Activated T-helper 2 cell treated with anti-CD3 and anti-CD28 coated beads, Interferon-gamma antibody, Interleukin-2, Interleukin-4, amounts not matched to agents 10 μg/mL and 5 μg/mL and 100 μg/mL, durations not matched to agents 14 hours and 24 hours and 36 hours (primary cell): ENCODE results near the gene OR51B2. TPM values are rescaled to one million over a fixed set of nuclear protein-coding genes. Genes with fewer than 3 reads are reported as not detected.
"Not testable (repeated sequence)": the region's sequence is repeated elsewhere in the genome, so short reads cannot be mapped to it uniquely, and the experiment has no call there.

Experiments
- DNase-seq: peaks from one replicate; pipeline ENCODE4 v3.0.0; 2021; ENCODE audit warnings: low spot score
- H3K27ac Mint-ChIP-seq: one replicate; pipeline ENCODE4 v1.8.0; 2021; ENCODE audit warnings: mixed read lengths
- H3K27me3 Mint-ChIP-seq: one replicate; pipeline ENCODE4 v1.8.0; 2021; ENCODE audit warnings: low read depth, mixed read lengths
- H3K36me3 Mint-ChIP-seq: one replicate; pipeline ENCODE4 v1.8.0; 2021; ENCODE audit warnings: low read depth, mixed read lengths
- H3K4me1 Mint-ChIP-seq: one replicate; pipeline ENCODE4 v1.8.0; 2021; ENCODE audit warnings: low read depth, mixed read lengths
- H3K4me3 Mint-ChIP-seq: one replicate; pipeline ENCODE4 v1.8.0; 2021; ENCODE audit warnings: low read depth, mild to moderate bottlenecking, moderate library complexity, mixed read lengths
- H3K9me3 Mint-ChIP-seq: one replicate; pipeline ENCODE4 v1.8.0; 2021; ENCODE audit warnings: mixed read lengths
- intact Hi-C: fragments of 100-400 bp; cut with micrococcal nuclease; formaldehyde crosslinking; loops from one replicate; pipeline ENCODE4 v1.15.1; 2023
- total RNA-seq: library from RNA; stranded (reverse); gene quantifications from 2 replicates; pipeline ENCODE4 v1.2.3, GENCODE V29; 2022

The OR51B2 gene
- not detected in 2 replicates for total RNA-seq

GRCh38 chr11:5324197-5324596 is at the start of gene OR51B2:
TSS of gene OR51B2 (minus strand) at chr11:5324297. CDS start at chr11:5324297, 0 bp downstream.
- Mint-ChIP-seq H3K9me3 (no peaks in the 10 kb centered on the region), H3K4me1 (no peaks in the 10 kb centered on the region), H3K27ac (no peak within 1 kb of the TSS), H3K27me3 (no peaks in the 10 kb centered on the region), H3K36me3 (no peaks in the 10 kb centered on the region), H3K4me3 (no peak within 1 kb of the TSS)
- intact Hi-C loops: no loop called here
- no peak for DNase-seq

- Mint-ChIP-seq H3K4me3 (no peak overlapping the region), H3K4me1 (no peaks in the 10 kb centered on the region), H3K36me3 (no peaks in the 10 kb centered on the region), H3K9me3 (no peaks in the 10 kb centered on the region), H3K27ac (no peak overlapping the region), H3K27me3 (no peaks in the 10 kb centered on the region)
- no peak for DNase-seq
- intact Hi-C loops: no loop called here
These were observed 45.7 kb upstream of the OR51B2 start for GRCh38 chr11:5369789-5370188.

GRCh38 chr11:5368502-5369043 is 44.5 kb upstream of the OR51B2 start:
- no peak for DNase-seq
- Mint-ChIP-seq H3K27me3 (no peaks in the 10 kb centered on the region), H3K9me3 (no peaks in the 10 kb centered on the region), H3K4me3 (no peak overlapping the region), H3K4me1 (no peaks in the 10 kb centered on the region), H3K27ac (no peak overlapping the region), H3K36me3 (no peaks in the 10 kb centered on the region)
- intact Hi-C loops: no loop called here

- no peak overlapping the region for H3K27ac Mint-ChIP-seq
- H3K27me3 Mint-ChIP-seq: no peaks in the 10 kb centered on the region
- H3K4me1 Mint-ChIP-seq: no peaks in the 10 kb centered on the region
- intact Hi-C loops: no loop called here
- no peaks in the 10 kb centered on the region for H3K9me3 Mint-ChIP-seq
- DNase-seq: no peak
- H3K4me3 Mint-ChIP-seq: no peak overlapping the region
- H3K36me3 Mint-ChIP-seq: no peaks in the 10 kb centered on the region
These were observed 43.5 kb upstream of the OR51B2 start for GRCh38 chr11:5367448-5368074.

- no peak for DNase-seq
- H3K27me3 Mint-ChIP-seq: no peaks in the 10 kb centered on the region
- intact Hi-C loops: no loop called here
- no peak overlapping the region for H3K4me3 Mint-ChIP-seq
- no peak overlapping the region for H3K27ac Mint-ChIP-seq
- H3K4me1 Mint-ChIP-seq: no peaks in the 10 kb centered on the region
- H3K36me3 Mint-ChIP-seq: no peaks in the 10 kb centered on the region
- H3K9me3 Mint-ChIP-seq: no peaks in the 10 kb centered on the region
These were observed 42.8 kb upstream of the OR51B2 start for GRCh38 chr11:5366856-5367255.

- H3K36me3 Mint-ChIP-seq, H3K4me1 Mint-ChIP-seq, H3K9me3 Mint-ChIP-seq, H3K27ac Mint-ChIP-seq, DNase-seq, H3K27me3 Mint-ChIP-seq, H3K4me3 Mint-ChIP-seq, intact Hi-C loops: not testable (repeated sequence)
These were observed 42.3 kb upstream of the OR51B2 start for GRCh38 chr11:5366365-5366764.

GRCh38 chr11:5364214-5364613 is 40.1 kb upstream of the OR51B2 start:
- H3K9me3 Mint-ChIP-seq: no peaks in the 10 kb centered on the region
- H3K4me1 Mint-ChIP-seq: no peaks in the 10 kb centered on the region
- no peaks in the 10 kb centered on the region for H3K27me3 Mint-ChIP-seq
- no peaks in the 10 kb centered on the region for H3K36me3 Mint-ChIP-seq
- no peak for DNase-seq
- intact Hi-C loops: no loop called here
- H3K27ac Mint-ChIP-seq: no peak overlapping the region
- no peak overlapping the region for H3K4me3 Mint-ChIP-seq

- Mint-ChIP-seq H3K27me3 (no peaks in the 10 kb centered on the region), H3K4me3 (no peak overlapping the region), H3K36me3 (no peaks in the 10 kb centered on the region), H3K27ac (no peak overlapping the region), H3K4me1 (no peaks in the 10 kb centered on the region), H3K9me3 (no peaks in the 10 kb centered on the region)
- DNase-seq: no peak
- intact Hi-C loops: no loop called here
These were observed 39.6 kb upstream of the OR51B2 start for GRCh38 chr11:5363679-5364078.

GRCh38 chr11:5362017-5362625 is 38.0 kb upstream of the OR51B2 start:
- intact Hi-C loops: no loop called here
- Mint-ChIP-seq H3K4me3 (no peak overlapping the region), H3K27me3 (no peaks in the 10 kb centered on the region), H3K4me1 (no peaks in the 10 kb centered on the region), H3K36me3 (no peaks in the 10 kb centered on the region), H3K27ac (no peak overlapping the region), H3K9me3 (no peaks in the 10 kb centered on the region)
- DNase-seq: no peak

GRCh38 chr11:5356031-5356430 is 31.9 kb upstream of the OR51B2 start:
- DNase-seq, H3K27me3 Mint-ChIP-seq, H3K4me3 Mint-ChIP-seq, H3K36me3 Mint-ChIP-seq, H3K9me3 Mint-ChIP-seq, H3K4me1 Mint-ChIP-seq, H3K27ac Mint-ChIP-seq, intact Hi-C loops: not testable (repeated sequence)

GRCh38 chr11:5351208-5351607 is 27.1 kb upstream of the OR51B2 start, which contains the start of gene OR51B6:
TSS of gene OR51B6 (plus strand) at chr11:5351508. CDS start at chr11:5351508, 0 bp downstream.
- DNase-seq: no peak
- Mint-ChIP-seq H3K27ac (no peak within 1 kb of the TSS), H3K4me1 (no peaks in the 10 kb centered on the region), H3K4me3 (no peak within 1 kb of the TSS), H3K9me3 (no peaks in the 10 kb centered on the region), H3K36me3 (no peaks in the 10 kb centered on the region), H3K27me3 (no peaks in the 10 kb centered on the region)
- intact Hi-C loops: no loop called here

- Mint-ChIP-seq H3K36me3 (no peaks in the 10 kb centered on the region), H3K9me3 (no peaks in the 10 kb centered on the region), H3K27me3 (no peaks in the 10 kb centered on the region), H3K27ac (no peak overlapping the region), H3K4me1 (no peaks in the 10 kb centered on the region), H3K4me3 (no peak overlapping the region)
- intact Hi-C loops: no loop called here
- no peak for DNase-seq
These were observed 25.5 kb upstream of the OR51B2 start for GRCh38 chr11:5349550-5349949.

GRCh38 chr11:5348551-5349194 is 24.6 kb upstream of the OR51B2 start:
- Mint-ChIP-seq H3K27ac (no peak overlapping the region), H3K4me3 (no peak overlapping the region), H3K27me3 (no peaks in the 10 kb centered on the region)

More at GRCh38 chr11:5348551-5349194, 24.6 kb upstream of the OR51B2 start:
- no peak for DNase-seq
- Mint-ChIP-seq H3K4me1 (no peaks in the 10 kb centered on the region), H3K36me3 (no peaks in the 10 kb centered on the region), H3K9me3 (no peaks in the 10 kb centered on the region)
- intact Hi-C loops: no loop called here
